ENCODE measurements around the gene NEK11.
"Not testable (repeated sequence)": the region's sequence is repeated elsewhere in the genome, so short reads cannot be mapped to it uniquely, and the experiment has no call there.

Gene NEK11

GRCh38 chr3:131329774-131330173, 303.1 kb downstream of the NEK11 start:
- Histone ChIP-seq H3K4me2 (ENCODE audit: low read depth, low read length, poor library complexity, severe bottlenecking) (no peak overlapping the region), H3K9ac (ENCODE audit: low read depth, low read length, poor library complexity, severe bottlenecking) (no peak overlapping the region)

GRCh38 chr3:131331456-131332085, 304.9 kb downstream of the NEK11 start:
- not testable (repeated sequence) for H3K4me1 ChIP-seq (ENCODE audit: insufficient read depth, low read length, poor library complexity, severe bottlenecking); H2AFZ ChIP-seq (ENCODE audit: low read length); H3F3A ChIP-seq (ENCODE audit: low read depth); H3K9ac ChIP-seq (ENCODE audit: low read depth, low read length, poor library complexity, severe bottlenecking); H3K4me2 ChIP-seq (ENCODE audit: low read depth, low read length, poor library complexity, severe bottlenecking); H3K27me3 ChIP-seq (ENCODE audit: insufficient read depth, low read length, poor library complexity, severe bottlenecking); H3K9me3 ChIP-seq (ENCODE audit: insufficient read depth, low read depth, low read length); H3K9me2 ChIP-seq (replicated peaks; ENCODE audit: low read depth, low read length); H3K4me3 ChIP-seq (ENCODE audit: low read length, poor library complexity, severe bottlenecking); H4K20me1 ChIP-seq (ENCODE audit: insufficient read depth, low read length, poor library complexity, severe bottlenecking); H3K36me3 ChIP-seq (ENCODE audit: insufficient read depth, low read length); H3K79me2 ChIP-seq (ENCODE audit: insufficient read depth, low read length)

More at GRCh38 chr3:131329774-131330173, 303.1 kb downstream of the NEK11 start:
- no peaks in the 10 kb centered on the region for H4K20me1 ChIP-seq (ENCODE audit: insufficient read depth, low read length, poor library complexity, severe bottlenecking)
- H3F3A ChIP-seq (ENCODE audit: low read depth): no peaks in the 10 kb centered on the region
- no peaks in the 10 kb centered on the region for H3K9me3 ChIP-seq (ENCODE audit: insufficient read depth, low read depth, low read length)
- no peak overlapping the region for H3K4me3 ChIP-seq (ENCODE audit: low read length, poor library complexity, severe bottlenecking)
- no peaks in the 10 kb centered on the region for H3K36me3 ChIP-seq (ENCODE audit: insufficient read depth, low read length)
- no peaks in the 10 kb centered on the region for H3K79me2 ChIP-seq (ENCODE audit: insufficient read depth, low read length)
- no peak overlapping the region for H2AFZ ChIP-seq (ENCODE audit: low read length)
- H3K4me1 ChIP-seq (ENCODE audit: insufficient read depth, low read length, poor library complexity, severe bottlenecking): no peaks in the 10 kb centered on the region
- H3K27me3 ChIP-seq (ENCODE audit: insufficient read depth, low read length, poor library complexity, severe bottlenecking): no peaks in the 10 kb centered on the region
- no peaks in the 10 kb centered on the region for H3K9me2 ChIP-seq (replicated peaks; ENCODE audit: low read depth, low read length)
- TF ChIP-seq EZH2phosphoT487 (IDR thresholded peaks at IDR 0.05; ENCODE audit: borderline replicate concordance): no peak

GRCh38 chr3:131338948-131339640, 312.4 kb downstream of the NEK11 start:
- Histone ChIP-seq H3K9me2 (replicated peaks; ENCODE audit: low read depth, low read length) (no peaks in the 10 kb centered on the region), H3F3A (ENCODE audit: low read depth) (no peaks in the 10 kb centered on the region), H3K4me3 (ENCODE audit: low read length, poor library complexity, severe bottlenecking) (no peak overlapping the region), H3K9ac (ENCODE audit: low read depth, low read length, poor library complexity, severe bottlenecking) (no peak overlapping the region), H3K79me2 (ENCODE audit: insufficient read depth, low read length) (no peaks in the 10 kb centered on the region), H4K20me1 (ENCODE audit: insufficient read depth, low read length, poor library complexity, severe bottlenecking) (no peaks in the 10 kb centered on the region), H2AFZ (ENCODE audit: low read length) (no peak overlapping the region), H3K36me3 (ENCODE audit: insufficient read depth, low read length) (no peaks in the 10 kb centered on the region), H3K9me3 (ENCODE audit: insufficient read depth, low read depth, low read length) (no peaks in the 10 kb centered on the region), H3K4me1 (ENCODE audit: insufficient read depth, low read length, poor library complexity, severe bottlenecking) (no peaks in the 10 kb centered on the region), H3K4me2 (ENCODE audit: low read depth, low read length, poor library complexity, severe bottlenecking) (no peak overlapping the region), H3K27me3 (ENCODE audit: insufficient read depth, low read length, poor library complexity, severe bottlenecking) (no peaks in the 10 kb centered on the region)
- TF ChIP-seq CTCF (conservative IDR thresholded peaks at IDR 0.05; ENCODE audit: low read length): no peak
- no peak for TF ChIP-seq EZH2phosphoT487 (IDR thresholded peaks at IDR 0.05; ENCODE audit: borderline replicate concordance)

- H2AFZ ChIP-seq (ENCODE audit: low read length): no peak overlapping the region
- TF ChIP-seq CTCF (conservative IDR thresholded peaks at IDR 0.05; ENCODE audit: low read length) (no peak), EZH2phosphoT487 (IDR thresholded peaks at IDR 0.05; ENCODE audit: borderline replicate concordance) (no peak)
- no peaks in the 10 kb centered on the region for H3K9me3 ChIP-seq (ENCODE audit: insufficient read depth, low read depth, low read length)
- H3K9me2 ChIP-seq (replicated peaks; ENCODE audit: low read depth, low read length): no peaks in the 10 kb centered on the region
- no peak overlapping the region for H3K9ac ChIP-seq (ENCODE audit: low read depth, low read length, poor library complexity, severe bottlenecking)
- no peaks in the 10 kb centered on the region for H3F3A ChIP-seq (ENCODE audit: low read depth)
- H3K4me3 ChIP-seq (ENCODE audit: low read length, poor library complexity, severe bottlenecking): no peak overlapping the region
- H3K4me2 ChIP-seq (ENCODE audit: low read depth, low read length, poor library complexity, severe bottlenecking): no peak overlapping the region
- no peaks in the 10 kb centered on the region for H3K4me1 ChIP-seq (ENCODE audit: insufficient read depth, low read length, poor library complexity, severe bottlenecking)
- no peaks in the 10 kb centered on the region for H3K79me2 ChIP-seq (ENCODE audit: insufficient read depth, low read length)
- H4K20me1 ChIP-seq (ENCODE audit: insufficient read depth, low read length, poor library complexity, severe bottlenecking): no peaks in the 10 kb centered on the region
- no peaks in the 10 kb centered on the region for H3K27me3 ChIP-seq (ENCODE audit: insufficient read depth, low read length, poor library complexity, severe bottlenecking)
- no peaks in the 10 kb centered on the region for H3K36me3 ChIP-seq (ENCODE audit: insufficient read depth, low read length)
These were observed 315.1 kb downstream of the NEK11 start for GRCh38 chr3:131341761-131342160.

Data from Loucy (cell line).